ENCODE results near the gene PCDH9.

PCDH9 gene

DNA sequence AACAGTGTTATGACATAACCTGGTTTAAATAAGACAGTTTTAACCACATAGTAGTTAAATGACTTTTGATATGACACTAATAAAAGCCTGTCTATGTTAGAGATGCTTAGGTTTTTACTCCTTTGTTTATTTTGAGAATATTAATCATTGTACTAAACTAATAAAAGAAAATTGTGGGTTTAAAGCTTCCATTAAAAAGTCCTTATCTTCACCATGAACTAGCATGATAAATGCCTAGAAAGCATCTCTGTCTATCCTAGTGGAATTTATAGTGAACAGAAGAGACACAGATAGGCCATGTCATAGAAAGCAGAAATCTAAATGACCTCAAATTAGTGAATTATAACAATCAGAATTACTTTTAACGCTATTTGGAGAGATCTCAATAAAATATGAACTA, 255.2 kb downstream of the PCDH9 start:
- Histone ChIP-seq H3K27ac (no peak overlapping the region), H3K9me3 (no peaks in the 10 kb centered on the region), H3K36me3 (no peaks in the 10 kb centered on the region), H3K4me3 (ENCODE audit: low read depth in 1 of 2, low read length in 1 of 2) (no peak overlapping the region), H3K27me3 (no peaks in the 10 kb centered on the region), H3K4me1 (ENCODE audit: control insufficient read depth in 1 of 2, insufficient read depth in 1 of 2, low read depth in 1 of 2, low read length in 1 of 2) (no peaks in the 10 kb centered on the region)
- TF ChIP-seq, protein P1, sequence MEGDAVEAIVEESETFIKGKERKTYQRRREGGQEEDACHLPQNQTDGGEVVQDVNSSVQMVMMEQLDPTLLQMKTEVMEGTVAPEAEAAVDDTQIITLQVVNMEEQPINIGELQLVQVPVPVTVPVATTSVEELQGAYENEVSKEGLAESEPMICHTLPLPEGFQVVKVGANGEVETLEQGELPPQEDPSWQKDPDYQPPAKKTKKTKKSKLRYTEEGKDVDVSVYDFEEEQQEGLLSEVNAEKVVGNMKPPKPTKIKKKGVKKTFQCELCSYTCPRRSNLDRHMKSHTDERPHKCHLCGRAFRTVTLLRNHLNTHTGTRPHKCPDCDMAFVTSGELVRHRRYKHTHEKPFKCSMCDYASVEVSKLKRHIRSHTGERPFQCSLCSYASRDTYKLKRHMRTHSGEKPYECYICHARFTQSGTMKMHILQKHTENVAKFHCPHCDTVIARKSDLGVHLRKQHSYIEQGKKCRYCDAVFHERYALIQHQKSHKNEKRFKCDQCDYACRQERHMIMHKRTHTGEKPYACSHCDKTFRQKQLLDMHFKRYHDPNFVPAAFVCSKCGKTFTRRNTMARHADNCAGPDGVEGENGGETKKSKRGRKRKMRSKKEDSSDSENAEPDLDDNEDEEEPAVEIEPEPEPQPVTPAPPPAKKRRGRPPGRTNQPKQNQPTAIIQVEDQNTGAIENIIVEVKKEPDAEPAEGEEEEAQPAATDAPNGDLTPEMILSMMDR (IDR thresholded peaks at IDR 0.05) = no peak

GRCh38 chr13:66974174-66974573, 256.0 kb downstream of the PCDH9 start:
- H3K27ac ChIP-seq = no peak overlapping the region
- TF ChIP-seq, protein P1 (IDR thresholded peaks at IDR 0.05) = no peak
- no peaks in the 10 kb centered on the region for H3K4me1 ChIP-seq (ENCODE audit: control insufficient read depth in 1 of 2, insufficient read depth in 1 of 2, low read depth in 1 of 2, low read length in 1 of 2)
- H3K4me3 ChIP-seq (ENCODE audit: low read depth in 1 of 2, low read length in 1 of 2) = no peak overlapping the region
- H3K9me3 ChIP-seq = no peaks in the 10 kb centered on the region
- H3K27me3 ChIP-seq = no peaks in the 10 kb centered on the region
- H3K36me3 ChIP-seq = no peaks in the 10 kb centered on the region

DNA sequence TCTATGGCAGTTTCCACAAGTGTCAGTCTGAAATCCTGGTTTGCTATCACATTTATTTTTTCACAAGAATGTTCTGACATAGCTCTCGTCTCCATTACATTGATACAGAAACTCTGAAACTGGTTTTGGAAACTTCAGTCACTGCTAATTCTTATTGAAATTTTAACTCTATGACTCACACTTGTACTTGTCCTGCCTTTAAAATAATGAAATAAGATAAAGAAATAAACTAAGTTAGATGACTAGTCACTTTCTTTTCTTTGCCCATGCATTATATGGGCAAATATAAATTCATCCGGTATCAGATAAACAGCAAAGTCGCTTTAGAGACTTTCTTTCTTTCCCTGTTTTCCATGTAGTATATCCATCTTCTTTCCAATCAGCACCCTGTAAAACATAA, 257.5 kb downstream of the PCDH9 start:
- H3K4me1 ChIP-seq (ENCODE audit: control insufficient read depth in 1 of 2, insufficient read depth in 1 of 2, low read depth in 1 of 2, low read length in 1 of 2) = no peaks in the 10 kb centered on the region
- H3K36me3 ChIP-seq = no peaks in the 10 kb centered on the region
- H3K27me3 ChIP-seq = no peaks in the 10 kb centered on the region
- H3K27ac ChIP-seq = no peak overlapping the region
- H3K9me3 ChIP-seq = no peaks in the 10 kb centered on the region
- H3K4me3 ChIP-seq (ENCODE audit: low read depth in 1 of 2, low read length in 1 of 2) = no peak overlapping the region
- TF ChIP-seq, protein P1 (IDR thresholded peaks at IDR 0.05) = no peak

DNA sequence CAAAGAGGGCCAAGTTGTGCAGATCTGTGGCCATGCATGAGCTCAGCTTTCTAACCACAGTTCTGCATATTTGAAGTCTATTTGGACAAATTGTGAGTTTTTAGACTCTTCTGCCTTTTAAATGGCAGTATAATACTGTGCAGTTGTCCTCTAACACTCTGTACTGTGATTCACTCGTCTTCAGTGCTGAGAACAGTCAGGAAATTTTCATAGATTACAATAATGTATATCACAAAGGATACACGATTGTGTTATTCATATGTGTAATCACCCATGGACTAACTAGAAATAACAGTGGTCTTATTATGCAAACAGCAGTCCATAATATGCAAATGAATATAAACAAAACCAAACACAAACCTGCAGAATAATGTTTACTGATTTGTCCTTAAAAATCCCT, 259.1 kb downstream of the PCDH9 start:
- Histone ChIP-seq H3K27me3 (no peaks in the 10 kb centered on the region), H3K4me3 (ENCODE audit: low read depth in 1 of 2, low read length in 1 of 2) (no peak overlapping the region), H3K4me1 (ENCODE audit: control insufficient read depth in 1 of 2, insufficient read depth in 1 of 2, low read depth in 1 of 2, low read length in 1 of 2) (no peaks in the 10 kb centered on the region), H3K36me3 (no peaks in the 10 kb centered on the region), H3K27ac (no peak overlapping the region), H3K9me3 (no peaks in the 10 kb centered on the region)
- TF ChIP-seq, protein P1 (IDR thresholded peaks at IDR 0.05) = no peak

- Histone ChIP-seq H3K27ac (no peak overlapping the region), H3K36me3 (no peaks in the 10 kb centered on the region), H3K4me1 (ENCODE audit: control insufficient read depth in 1 of 2, insufficient read depth in 1 of 2, low read depth in 1 of 2, low read length in 1 of 2) (no peaks in the 10 kb centered on the region), H3K9me3 (no peaks in the 10 kb centered on the region), H3K4me3 (ENCODE audit: low read depth in 1 of 2, low read length in 1 of 2) (no peak overlapping the region), H3K27me3 (no peaks in the 10 kb centered on the region)
- TF ChIP-seq, protein P1 (IDR thresholded peaks at IDR 0.05) = no peak
These were observed 260.8 kb downstream of the PCDH9 start for GRCh38 chr13:66969291-66969690.
